Posterior vena cava (tissue), 2 donors: Measurements from ENCODE around the gene PSMB11. TPM values are rescaled to one million over a fixed set of nuclear protein-coding genes. Genes with fewer than 3 reads are reported as not detected.

Experiments
- DNase-seq: peaks from one replicate; pipeline ENCODE4 v3.0.0-alpha.2; 2020; ENCODE audit warnings: low spot score
- intact Hi-C, 2 donors: fragments of 100-400 bp; cut with DNase I; formaldehyde crosslinking; loops; one replicate each; pipeline versions ENCODE4 v1.14.1 to v1.14.2; 2022 to 2023
- total RNA-seq, 2 donors: library from RNA; stranded (reverse); fragmentation: NEBNext Ultra II Directional; extraction: Animal tissue kit (Norgen Biotek cat#: 25700); gene quantifications; one replicate each; pipeline ENCODE4 v1.2.1, GENCODE V29; 2021
- donor health status: DM: yes; HTN: yes; CAD: no.
- donor health status: DM: yes; HTN: yes; CAD: no.

PSMB11 gene
- total RNA-seq, 2 donors from 2014 or later, result not detected

DNA sequence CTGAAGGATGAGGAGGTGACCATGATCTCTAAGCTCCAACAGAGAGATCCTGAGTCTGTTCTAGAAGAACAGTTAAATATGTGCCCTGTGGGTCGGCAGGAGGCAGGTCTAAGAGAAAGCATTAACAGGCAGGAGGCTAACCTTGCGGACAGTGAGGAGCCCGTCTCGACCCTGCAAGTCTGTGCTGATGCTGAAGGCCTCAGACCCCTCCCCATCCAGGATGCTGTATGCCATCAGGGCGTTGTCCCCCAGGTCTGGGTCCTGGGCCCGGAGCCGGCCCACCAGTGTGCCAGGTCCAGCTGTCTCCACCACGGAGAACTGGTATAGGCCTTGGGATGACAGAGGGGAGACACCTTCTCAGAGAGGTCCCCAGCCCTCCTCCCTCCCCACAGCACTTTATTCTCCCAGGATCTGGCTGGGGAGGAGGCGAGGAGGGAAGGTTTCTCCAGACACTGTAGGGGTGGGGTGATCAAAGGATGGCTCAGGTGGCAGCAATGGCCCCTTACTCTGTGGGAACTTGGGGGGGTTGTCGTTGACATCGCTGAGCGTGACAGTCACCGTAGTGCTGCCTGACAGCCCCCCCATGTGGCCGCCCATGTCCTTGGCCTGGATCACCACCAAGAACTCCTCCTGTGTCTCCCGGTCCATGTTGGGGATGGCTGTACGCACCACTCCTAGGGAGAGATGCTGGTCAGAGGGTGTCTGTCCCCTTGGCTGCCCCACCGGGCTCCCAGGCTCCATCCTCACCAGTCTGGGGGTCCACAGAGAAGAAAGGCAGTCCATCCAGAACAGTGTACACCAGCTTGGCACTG is 12.2 kb downstream of the PSMB11 start:
- intact Hi-C loops, result loop anchor here in 1 of 2 donors (5.0 kb wide), 1 partner anchor 1002 kb away; no protein-coding TSS in a partner anchor

DNA sequence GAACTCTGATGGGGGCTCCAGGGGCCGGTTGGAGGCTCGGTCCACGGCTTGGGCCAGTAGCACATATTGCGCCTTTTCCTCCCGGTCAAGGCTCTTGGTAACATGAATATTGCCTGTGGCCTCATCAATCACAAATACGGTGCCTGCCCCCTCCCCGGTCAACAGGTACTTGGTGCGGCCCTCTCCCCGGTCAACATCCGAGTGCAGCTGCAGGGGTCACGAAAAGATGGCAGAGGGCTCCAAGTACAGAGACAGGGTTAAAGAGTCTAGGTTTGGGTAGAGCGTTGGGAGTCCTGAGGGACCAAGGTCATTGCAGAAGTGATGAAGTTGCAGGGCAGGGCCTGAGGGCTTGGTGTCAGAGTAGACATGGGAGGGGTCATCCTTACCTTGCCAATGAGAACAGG is 13.1 kb downstream of the PSMB11 start:
- intact Hi-C loops, result loop anchor here in 1 of 2 donors (5.0 kb wide), 1 partner anchor 68 kb away; no protein-coding TSS in a partner anchor
- peak; percentile 64 for DNase-seq

More for the DNA sequence above, 12.2 kb downstream of the PSMB11 start:
- peak; percentile 76 for DNase-seq

DNA sequence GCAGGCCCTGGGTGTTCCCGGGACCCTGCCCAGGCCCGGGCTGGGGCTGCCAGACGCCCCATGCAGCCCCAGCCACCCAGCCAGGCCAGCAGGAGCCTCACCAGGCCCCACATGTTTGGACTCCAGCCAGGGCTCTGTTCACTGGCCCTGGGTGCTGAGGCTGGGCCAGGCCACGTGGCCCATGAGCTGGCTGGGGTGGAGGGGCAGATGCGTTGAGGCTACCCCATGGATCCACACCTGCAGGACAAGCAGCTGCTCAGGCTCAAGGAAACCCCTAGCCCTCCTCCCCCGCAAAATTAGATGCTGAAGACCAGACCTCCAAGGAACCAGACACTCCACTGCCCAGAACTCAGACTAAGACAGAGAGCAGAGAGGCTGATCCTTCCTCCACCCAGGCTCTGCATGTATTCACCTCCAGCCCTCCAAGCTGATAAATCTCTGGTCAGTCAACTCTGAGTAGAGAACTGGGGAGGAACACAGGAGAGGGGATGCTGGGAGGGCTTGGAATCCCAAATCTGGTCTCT is 13.7 kb downstream of the PSMB11 start:
- DNase-seq, result peak; percentile 79
- intact Hi-C loops, result loop anchor here (2.0 to 5.0 kb wide), 2 partner anchors 68 to 69 kb away; no protein-coding TSS in a partner anchor

DNA sequence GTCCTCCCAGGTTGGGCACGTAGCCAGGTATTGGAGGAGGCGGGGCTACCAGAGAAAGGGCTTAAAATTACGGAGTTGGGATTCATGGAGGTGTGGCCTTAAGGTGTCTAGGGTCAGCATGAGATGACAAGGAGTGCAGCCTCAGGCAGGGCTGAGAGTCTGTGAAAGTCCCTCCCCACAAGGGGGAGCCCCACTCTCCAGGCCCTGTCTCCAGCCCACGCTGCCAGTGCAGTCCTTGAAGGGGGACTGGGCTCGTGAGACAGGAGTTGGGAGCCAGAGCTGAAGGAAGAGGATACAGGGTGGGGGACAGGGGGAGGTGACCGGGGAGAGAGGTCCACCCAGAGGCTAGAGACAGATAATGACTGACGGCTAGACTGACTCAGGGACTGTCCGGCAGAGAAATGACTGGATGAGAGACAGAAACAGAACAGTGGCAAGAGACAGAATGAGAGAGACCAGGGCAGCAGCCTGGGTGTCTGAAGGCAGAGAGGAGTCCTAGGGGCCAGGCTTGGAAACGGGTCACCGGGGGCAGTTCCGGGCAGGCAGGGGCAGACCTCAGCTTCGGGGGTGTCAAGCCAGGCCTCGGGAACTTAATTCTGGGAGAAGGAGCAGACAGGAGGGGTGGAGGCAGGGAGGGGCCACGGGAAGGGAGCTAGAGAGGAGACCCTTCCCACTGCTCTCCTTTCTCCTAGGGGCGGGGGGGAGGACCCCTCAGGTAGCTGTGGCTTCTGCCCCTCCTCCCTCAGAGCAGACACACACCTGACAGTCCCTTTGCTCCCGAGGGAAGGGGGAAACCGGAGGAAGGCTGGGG is 14.3 kb downstream of the PSMB11 start:
- intact Hi-C loops, result loop anchor here (2.0 to 5.0 kb wide), 2 partner anchors 69 to 70 kb away; no protein-coding TSS in a partner anchor
- peak; percentile 86 for DNase-seq

DNA sequence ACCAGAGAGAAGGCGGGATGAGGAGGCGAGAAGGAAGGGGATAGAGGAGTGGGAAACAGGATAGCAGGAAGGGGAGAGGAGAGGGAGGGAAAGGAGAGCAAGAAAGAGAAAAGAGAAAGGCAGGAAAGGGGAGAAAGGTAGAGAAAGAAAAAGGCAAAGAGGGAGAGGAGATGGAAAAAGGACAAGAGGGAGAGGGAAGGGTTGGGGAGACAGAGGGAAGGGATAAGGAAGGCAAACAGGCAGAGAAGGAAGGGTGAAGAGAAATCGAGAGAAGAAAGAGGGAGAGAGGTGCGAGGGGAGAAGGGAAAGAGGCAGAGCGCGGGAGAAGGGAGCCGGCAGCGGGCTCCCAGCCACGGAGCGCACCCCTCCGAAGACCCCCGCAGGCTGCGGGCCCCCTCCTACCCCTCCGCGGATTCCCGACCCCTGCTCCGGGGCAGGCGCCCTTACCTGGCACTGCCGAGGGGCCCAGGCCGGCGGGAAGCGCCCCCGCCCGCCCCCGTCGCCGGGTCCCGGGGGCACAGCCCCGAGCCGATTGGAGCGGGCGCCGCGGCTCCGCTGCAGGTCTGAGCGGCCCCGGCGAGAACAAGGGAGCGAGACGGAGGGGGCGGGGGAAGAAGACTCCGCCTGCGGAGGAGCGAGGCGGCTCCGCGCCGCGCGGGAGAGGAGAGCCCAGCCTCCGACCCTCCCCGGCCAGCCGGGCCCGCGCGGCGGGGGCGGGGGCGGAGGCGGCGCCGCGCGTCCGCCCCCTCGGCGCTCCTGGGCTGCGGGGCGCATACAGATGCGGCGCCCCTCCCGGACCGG is 15.1 kb downstream of the PSMB11 start, which contains the start of gene CDH24:
CDH24 (minus strand) TSS at position 565 of the 801 bp plus-strand sequence. CDS start 1,787 bp downstream, outside the sequence.
- intact Hi-C loops, result loop anchor here (2.0 to 5.0 kb wide), 2 partner anchors 70 kb away; no protein-coding TSS in a partner anchor
- DNase-seq, result peak; percentile 82

DNA sequence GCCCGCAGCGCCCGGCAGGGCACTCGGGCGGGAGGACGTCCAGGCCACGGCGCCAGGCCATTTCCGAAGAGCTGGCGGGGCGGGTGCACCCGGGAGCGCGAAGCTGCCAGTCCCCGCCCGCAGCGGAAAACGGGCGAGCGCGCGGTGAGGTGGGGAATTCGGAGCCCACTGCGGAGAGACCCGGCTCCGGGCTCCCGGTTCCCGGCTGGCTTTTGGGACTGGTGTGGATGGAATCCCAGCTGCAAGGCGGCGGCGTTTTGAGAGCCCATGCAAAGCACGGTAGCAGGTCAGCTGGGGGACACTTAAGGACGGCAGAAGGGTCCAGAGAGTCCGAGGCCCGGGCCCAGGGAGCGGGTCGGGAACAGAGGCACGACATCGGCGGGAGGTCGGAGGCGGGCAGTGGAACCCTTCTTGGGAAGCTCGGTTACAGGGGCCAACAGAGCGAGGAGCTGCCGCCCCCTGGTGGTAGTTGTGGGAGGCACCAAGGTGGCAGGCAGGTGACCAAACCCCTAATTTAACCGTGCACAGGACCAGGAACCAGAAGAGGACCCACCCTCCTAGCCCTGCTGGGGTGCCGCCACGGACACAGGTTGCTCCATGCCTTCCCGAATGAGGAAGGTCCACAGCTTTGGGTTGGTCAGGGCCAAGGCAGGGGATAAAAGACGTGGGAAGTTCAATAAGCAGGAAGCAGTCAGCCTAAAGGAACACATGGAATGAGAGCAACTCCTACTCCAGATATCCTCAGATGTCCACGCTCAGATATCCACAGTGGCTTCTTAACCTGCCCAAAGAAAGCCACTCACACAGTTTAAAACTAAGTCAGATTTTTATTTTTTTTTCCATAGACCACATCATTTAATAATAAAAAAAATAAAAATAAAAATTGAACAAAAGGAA is 16.0 kb downstream of the PSMB11 start:
- intact Hi-C loops, result loop anchor here (2.0 to 5.0 kb wide), 2 partner anchors 71 kb away; no protein-coding TSS in a partner anchor
- peak; percentile 96 for DNase-seq

DNA sequence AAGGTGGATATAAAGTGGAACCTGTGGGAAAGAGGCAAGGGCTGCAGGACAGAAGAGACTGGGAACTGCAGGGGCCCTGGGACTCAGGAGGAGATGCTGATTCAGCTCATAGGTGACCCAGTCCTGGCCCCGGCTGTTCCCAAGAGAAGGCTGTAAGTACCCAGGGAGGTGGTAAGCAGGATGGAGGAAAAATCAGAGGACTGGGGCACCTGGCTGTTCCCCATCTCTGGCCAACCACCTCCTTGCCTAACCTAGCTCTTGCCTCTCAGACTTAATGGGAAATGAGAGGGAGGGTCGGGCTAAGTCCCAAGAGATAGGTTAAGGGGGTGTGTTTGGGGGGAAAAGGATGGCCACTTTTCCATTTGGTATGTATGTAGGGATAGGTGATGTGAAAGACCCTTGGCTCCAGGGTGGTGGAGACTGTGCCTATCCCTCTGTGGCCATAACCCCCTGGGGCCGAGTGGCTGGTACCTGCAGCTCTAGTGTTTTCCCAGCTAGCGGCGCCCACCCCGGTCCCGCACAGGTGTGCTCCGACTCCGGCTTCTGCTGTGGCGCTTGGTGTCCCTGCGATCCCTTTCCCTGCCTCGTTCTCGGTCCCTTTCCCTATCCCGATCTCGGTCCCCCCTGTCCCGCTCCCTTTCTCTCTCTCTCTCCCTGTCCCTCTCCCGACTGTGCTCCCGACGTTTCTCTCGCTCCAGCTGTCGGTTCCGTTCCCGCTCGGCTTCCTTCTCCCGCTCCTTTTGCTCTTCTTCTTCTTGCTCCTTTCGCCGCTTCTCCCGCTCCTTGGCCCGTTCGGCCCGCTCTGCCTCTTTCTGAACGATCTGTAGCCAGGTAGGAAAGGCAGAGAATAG is 16.9 kb downstream of the PSMB11 start:
- intact Hi-C loops, result loop anchor here in 1 of 2 donors (5.0 kb wide), 1 partner anchor 72 kb away; no protein-coding TSS in a partner anchor
- DNase-seq, result peak; percentile 80

DNA sequence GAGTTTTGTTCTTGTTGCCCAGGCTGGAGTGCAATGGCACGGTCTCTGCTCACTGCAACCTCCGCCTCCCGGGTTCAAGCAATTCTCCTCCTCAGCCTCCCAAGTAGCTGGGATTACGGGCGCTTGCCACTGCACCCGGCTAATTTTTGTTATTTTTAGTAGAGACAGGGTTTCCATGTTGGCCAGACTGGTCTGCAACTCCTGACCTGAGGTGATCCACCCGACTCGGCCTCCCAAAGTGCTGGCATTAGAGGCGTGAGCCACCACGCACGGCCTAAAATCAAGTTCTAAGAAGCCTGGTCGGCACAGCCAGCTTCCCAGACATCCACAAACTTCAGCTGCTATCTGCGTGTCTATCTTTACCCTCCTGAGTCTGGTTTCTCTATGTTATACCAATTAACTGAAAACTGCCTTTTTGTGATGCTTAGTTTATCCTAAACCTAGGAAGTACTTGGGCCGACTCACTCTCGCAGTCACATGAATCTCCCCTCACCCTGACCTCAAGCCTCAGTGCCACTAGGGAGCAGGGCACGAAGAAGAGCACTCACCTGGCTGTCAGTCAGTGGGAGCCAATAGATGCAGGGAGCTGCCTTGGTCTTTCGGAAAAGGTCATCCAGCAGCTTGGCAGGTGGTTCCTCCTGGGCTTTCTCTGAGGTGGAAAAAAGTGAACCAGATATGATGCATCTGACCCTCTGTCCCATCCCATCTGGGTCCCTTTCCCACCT is 18.7 kb downstream of the PSMB11 start:
- peak; percentile 56 for DNase-seq

DNA sequence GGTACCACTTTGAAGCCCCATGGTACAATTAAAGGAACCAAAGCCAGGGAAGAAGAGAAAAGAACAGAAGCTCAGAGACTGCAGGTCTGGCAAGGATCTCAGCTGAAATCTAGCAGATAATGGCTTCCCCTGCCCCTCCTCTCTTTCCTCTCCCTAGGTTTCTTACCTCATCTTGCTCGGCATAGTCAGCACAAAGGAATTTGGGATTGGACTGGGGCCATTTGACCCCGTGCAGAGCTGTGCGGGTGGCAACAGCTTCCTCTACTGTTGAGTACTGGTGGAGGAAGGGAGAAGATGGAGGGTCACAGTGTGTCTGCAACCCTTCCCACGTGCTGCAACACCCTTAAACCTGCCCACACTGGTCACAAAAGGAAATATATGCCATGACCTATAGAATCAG is 20.0 kb downstream of the PSMB11 start:
- peak; percentile 74 for DNase-seq
- intact Hi-C loops, result no loop called here

More for the DNA sequence above, 18.7 kb downstream of the PSMB11 start:
- intact Hi-C loops, result no loop called here

DNA sequence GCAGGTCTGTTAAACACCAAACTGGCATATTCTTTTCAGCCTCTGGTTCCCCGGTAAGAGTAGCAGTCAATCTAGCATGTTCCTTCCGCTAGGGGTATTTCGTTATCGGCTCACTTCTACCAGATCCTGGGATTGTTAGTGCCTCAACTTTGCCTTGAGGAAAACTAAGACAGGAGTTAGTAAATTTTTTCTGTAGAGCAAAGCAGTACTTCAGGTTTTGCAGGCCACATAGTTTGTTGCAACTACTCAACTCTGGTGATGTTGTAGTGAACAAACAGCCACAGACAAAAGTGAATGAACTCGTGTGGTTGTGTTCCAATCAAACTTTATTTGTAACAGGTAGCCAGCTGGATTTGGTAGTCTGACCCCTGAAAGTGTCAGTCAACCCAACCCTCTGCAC is 21.6 kb downstream of the PSMB11 start:
- DNase-seq, result no peak
- intact Hi-C loops, result no loop called here

DNA sequence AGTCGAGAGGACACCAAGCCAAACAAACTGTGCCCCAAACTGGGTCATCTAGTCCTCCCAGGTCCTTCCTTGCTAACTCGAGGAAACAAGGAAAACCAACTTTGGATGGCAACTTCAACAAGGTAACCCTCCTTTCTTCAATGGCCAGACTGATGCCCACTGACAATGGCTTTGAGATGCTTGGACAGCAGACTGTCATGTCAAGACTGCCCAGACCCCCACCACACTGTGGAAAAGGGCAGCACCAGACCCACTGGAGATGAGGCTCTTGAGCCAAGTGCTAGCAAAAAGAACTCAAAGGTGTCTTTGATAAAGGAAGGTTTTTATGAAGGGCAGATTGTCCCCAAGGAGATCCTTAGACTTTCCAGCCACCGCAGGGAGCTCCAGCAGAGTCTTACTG is 24.4 kb downstream of the PSMB11 start:
- intact Hi-C loops, result loop anchor here in 1 of 2 donors (5.0 kb wide), 1 partner anchor 46 kb away; no protein-coding TSS in a partner anchor
- DNase-seq, result peak; percentile 24

DNA sequence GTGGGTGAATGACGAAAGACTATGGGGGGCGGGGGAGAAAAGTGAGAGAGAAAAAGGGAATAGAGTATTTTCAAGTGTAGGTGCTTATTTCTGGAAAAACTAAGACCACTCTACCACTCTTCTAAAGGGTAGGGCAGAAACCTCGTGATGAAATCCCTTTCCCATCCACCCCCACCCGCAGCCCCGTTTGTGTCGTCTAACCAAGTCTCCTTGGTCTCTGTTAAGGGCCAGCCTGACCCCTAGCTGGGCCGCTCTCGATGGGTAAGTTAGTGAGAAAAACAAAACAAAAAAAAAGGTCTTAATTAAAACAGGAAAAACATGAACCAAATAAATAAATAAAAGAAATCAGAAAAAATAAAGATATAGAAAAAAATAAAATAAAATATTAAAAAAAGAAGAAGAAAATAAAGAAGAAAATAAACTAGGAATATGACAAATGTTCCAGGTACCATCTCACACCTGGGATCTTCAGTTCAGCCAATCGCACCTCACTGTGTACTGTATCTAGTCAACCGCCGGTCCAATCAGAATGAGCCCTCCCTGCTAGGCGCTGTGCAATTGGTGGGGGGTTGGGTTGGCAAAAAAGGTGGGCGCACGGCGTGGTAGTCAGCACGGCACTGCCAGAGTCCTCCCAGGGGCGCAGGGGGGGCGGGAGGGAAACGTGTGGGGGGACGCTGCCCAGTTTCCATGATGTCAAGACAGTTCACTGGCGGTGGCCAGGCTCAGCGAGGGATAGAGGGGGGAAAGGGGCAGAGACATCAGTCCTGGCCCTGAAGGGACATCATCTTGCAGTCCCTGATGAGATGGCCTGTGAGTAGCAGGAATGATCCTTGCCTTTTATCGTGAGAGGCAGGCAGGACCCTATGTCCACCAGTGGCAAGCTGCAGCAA is 25.1 kb downstream of the PSMB11 start:
- intact Hi-C loops, result loop anchor here in 1 of 2 donors (5.0 kb wide), 1 partner anchor 45 kb away; no protein-coding TSS in a partner anchor
- DNase-seq, result peak; percentile 64

DNA sequence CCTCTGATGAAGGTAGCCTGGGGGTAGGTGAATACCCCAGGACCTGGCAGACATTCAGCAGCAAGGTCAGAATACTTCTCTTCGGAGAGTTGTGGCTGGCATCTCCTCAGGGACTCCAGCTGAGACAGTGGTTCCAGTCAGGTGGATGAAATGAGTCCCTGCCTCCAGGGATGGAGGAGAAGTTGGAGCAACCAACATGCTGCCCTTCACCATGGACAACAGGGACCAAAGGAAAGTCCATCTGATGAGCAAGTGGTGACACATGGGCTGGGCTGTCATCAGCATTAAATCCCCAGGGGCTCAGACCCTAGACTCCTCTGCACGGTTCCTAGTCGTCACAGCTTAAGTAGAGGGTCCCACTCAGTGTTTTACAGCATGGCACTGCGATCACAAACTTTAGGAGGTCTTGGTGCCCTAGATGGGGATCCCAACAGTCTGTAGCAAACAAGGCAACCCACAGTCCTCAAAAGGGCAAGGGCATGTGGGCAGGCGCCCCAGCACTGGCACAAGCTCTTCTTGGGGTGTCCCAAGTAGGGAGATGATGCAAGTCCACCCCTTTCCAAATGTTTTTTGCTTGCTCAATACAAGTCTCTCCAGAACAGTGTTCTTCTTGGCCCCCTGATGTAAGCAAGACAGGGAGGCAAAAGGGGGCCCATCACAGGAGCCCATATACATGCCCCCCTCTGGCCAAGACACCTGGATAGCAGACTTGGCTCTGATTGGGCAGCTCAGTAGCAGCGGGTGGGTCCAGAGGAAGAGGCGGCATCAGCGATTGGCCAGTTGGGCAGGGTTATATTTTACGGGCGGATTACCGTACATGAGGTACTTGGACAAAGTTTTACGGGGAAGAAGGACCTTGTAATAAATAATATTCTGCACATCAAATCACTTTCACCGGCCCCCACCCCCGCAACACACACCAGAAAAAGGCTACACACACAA is 26.1 kb downstream of the PSMB11 start:
- DNase-seq, result peak; percentile 55
- intact Hi-C loops, result loop anchor here in 1 of 2 donors (5.0 kb wide), 1 partner anchor 44 kb away; no protein-coding TSS in a partner anchor
